Cardiac fibroblast (primary cell): ENCODE results near the gene BACH2.

Source experiments
- DNase-seq, 2 donors: peaks; one replicate each; pipeline versions ENCODE4 v3.0.0 to v3.0.0-alpha.2; 2010; ENCODE audit warnings: low read depth in 2 of 2
- H3K4me3 ChIP-seq, 2 donors: replicated peaks in 1 of 2; 1 replicate in 1 of 2; 2 replicates in 1 of 2; pipeline ENCODE4 v1.5.1; 2011; ENCODE audit warnings: low read depth in 2 of 2, low read length in 2 of 2, mild to moderate bottlenecking in 2 of 2, moderate library complexity in 1 of 2
- CTCF ChIP-seq: IDR thresholded peaks from one replicate; pipeline ENCODE4 v1.5.1; 2011; ENCODE audit warnings: low read depth, mild to moderate bottlenecking, low read length, inconsistent platforms

Gene BACH2

GRCh38 chr6:90183587-90184333 lies 112.9 kb downstream of the BACH2 start:
- no peak overlapping the region for H3K4me3 ChIP-seq
- no peak for TF ChIP-seq CTCF
- DNase-seq = no peak

- no peak overlapping the region for H3K4me3 ChIP-seq
- no peak for DNase-seq
- no peak for TF ChIP-seq CTCF
Measured at GRCh38 chr6:90180526-90180925, 116.1 kb downstream of the BACH2 start.

GRCh38 chr6:90179190-90180169 lies 117.2 kb downstream of the BACH2 start:
- DNase-seq = peak; percentile 6 to 26
- no peak overlapping the region for H3K4me3 ChIP-seq
- TF ChIP-seq CTCF = peak; percentile 40

- no peak overlapping the region for H3K4me3 ChIP-seq
- no peak for DNase-seq
- TF ChIP-seq CTCF = no peak
Measured at GRCh38 chr6:90178384-90178855, 118.2 kb downstream of the BACH2 start.

GRCh38 chr6:90177544-90178383 lies 118.9 kb downstream of the BACH2 start:
- DNase-seq = no peak
- H3K4me3 ChIP-seq = no peak overlapping the region
- TF ChIP-seq CTCF = no peak
